CD14-positive monocyte (primary cell): Measurements from ENCODE around the gene SLC17A3. TPM values are rescaled to one million over a fixed set of nuclear protein-coding genes. Genes with fewer than 3 reads are reported as not detected.
A peak's percentile ranks its signal among the peaks of the same experiment; 100 is the strongest.

Experiments
- DNase-seq, 3 donors: peaks; one replicate each; pipeline ENCODE4 v3.0.0-alpha.2; 2011 to 2022
- H2AFZ ChIP-seq: 2 replicates; pipeline ENCODE4 v1.6.0; 2012; ENCODE audit warnings: mild to moderate bottlenecking, low read depth, low read length, inconsistent platforms; ENCODE audit not compliant: insufficient read depth, poor library complexity, severe bottlenecking
- H3K27ac ChIP-seq, 2 donors: 1 replicate in 1 of 2; 2 replicates in 1 of 2; pipeline ENCODE4 v1.5.1; 2012 to 2013; ENCODE audit warnings: low read length in 2 of 2, control low read depth in 1 of 2, inconsistent platforms in 1 of 2, low read depth in 1 of 2, mild to moderate bottlenecking in 1 of 2
- H3K27me3 ChIP-seq, 2 donors: one replicate each; pipeline versions ENCODE4 v1.6.0 to v1.6.1; 2011 to 2013; ENCODE audit warnings: low read length in 2 of 2; ENCODE audit not compliant: control insufficient read depth in 2 of 2, insufficient read depth in 2 of 2
- H3K36me3 ChIP-seq, 2 donors: replicated peaks in 1 of 2; 1 replicate in 1 of 2; 2 replicates in 1 of 2; pipeline versions ENCODE4 v1.5.1 to v1.6.1; 2012 to 2013; ENCODE audit warnings: low read length in 2 of 2, control low read depth in 1 of 2, inconsistent platforms in 1 of 2, mild to moderate bottlenecking in 1 of 2; ENCODE audit not compliant: insufficient read depth in 2 of 2, control insufficient read depth in 1 of 2
- H3K4me1 ChIP-seq, 2 donors: 1 replicate in 1 of 2; 2 replicates in 1 of 2; pipeline versions ENCODE4 v1.5.1 to v1.6.1; 2012 to 2013; ENCODE audit warnings: low read length in 2 of 2, control low read depth in 1 of 2, inconsistent platforms in 1 of 2, mild to moderate bottlenecking in 1 of 2, moderate library complexity in 1 of 2; ENCODE audit not compliant: insufficient read depth in 2 of 2, control insufficient read depth in 1 of 2
- H3K4me2 ChIP-seq: replicated peaks from 2 replicates; pipeline ENCODE3; 2012; ENCODE audit warnings: low read length, moderate library complexity, mild to moderate bottlenecking; ENCODE audit not compliant: poor library complexity, severe bottlenecking; ENCODE audit errors: extremely low read depth
- H3K4me3 ChIP-seq, 3 experiments: fragments of 200-600 bp in 1 of 3; sonication (generic) in 1 of 3; replicated peaks in 1 of 3; 1 replicate in 2 of 3; 2 replicates in 1 of 3; pipeline ENCODE4 v1.5.1; 2011 to 2013; ENCODE audit warnings: low read length in 3 of 3, mild to moderate bottlenecking in 3 of 3, control low read depth in 2 of 3, low read depth in 2 of 3, inconsistent platforms in 1 of 3, moderate library complexity in 1 of 3
- H3K79me2 ChIP-seq: 2 replicates; pipeline ENCODE4 v1.6.0; 2012; ENCODE audit warnings: mild to moderate bottlenecking, control low read depth, inconsistent platforms, low read length, moderate library complexity; ENCODE audit not compliant: insufficient read depth
- H3K9ac ChIP-seq: 2 replicates; pipeline ENCODE4 v1.6.0; 2017; ENCODE audit warnings: low read length, mild to moderate bottlenecking; ENCODE audit not compliant: insufficient read depth, poor library complexity, severe bottlenecking
- H3K9me3 ChIP-seq, 2 donors: replicated peaks in 1 of 2; 1 replicate in 1 of 2; 2 replicates in 1 of 2; pipeline versions ENCODE4 v1.5.1 to v1.6.1; 2012 to 2013; ENCODE audit warnings: low read length in 2 of 2, control low read depth in 1 of 2; ENCODE audit not compliant: control insufficient read depth in 1 of 2, insufficient read depth in 1 of 2
- H4K20me1 ChIP-seq: 2 replicates; pipeline ENCODE4 v1.6.0; 2012; ENCODE audit warnings: mild to moderate bottlenecking, low read length, control low read depth, moderate library complexity; ENCODE audit not compliant: insufficient read depth
- H3K27ac Mint-ChIP-seq, 7 donors: one replicate each; pipeline ENCODE4 v1.8.0; 2020; ENCODE audit warnings: mild to moderate bottlenecking in 7 of 7, mixed read lengths in 7 of 7, moderate library complexity in 6 of 7, inconsistent platforms in 2 of 7
- H3K27me3 Mint-ChIP-seq, 3 donors: one replicate each; pipeline ENCODE4 v1.8.0; 2021 to 2022; ENCODE audit warnings: low read depth in 3 of 3, mild to moderate bottlenecking in 3 of 3, mixed read lengths in 3 of 3, moderate library complexity in 3 of 3, inconsistent platforms in 1 of 3
- H3K36me3 Mint-ChIP-seq, 2 donors: one replicate each; pipeline ENCODE4 v1.8.0; 2020; ENCODE audit warnings: mixed read lengths in 2 of 2, inconsistent platforms in 1 of 2, mild to moderate bottlenecking in 1 of 2
- H3K4me1 Mint-ChIP-seq: one replicate; pipeline ENCODE4 v1.8.0; 2020; ENCODE audit warnings: mild to moderate bottlenecking, mixed read lengths
- H3K4me3 Mint-ChIP-seq, 2 donors: one replicate each; pipeline ENCODE4 v1.8.0; 2020; ENCODE audit warnings: mild to moderate bottlenecking in 2 of 2, mixed read lengths in 2 of 2, moderate library complexity in 1 of 2
- H3K9me3 Mint-ChIP-seq, 7 donors: one replicate each; pipeline ENCODE4 v1.8.0; 2020 to 2022; ENCODE audit warnings: mixed read lengths in 7 of 7, mild to moderate bottlenecking in 6 of 7, moderate library complexity in 6 of 7, inconsistent platforms in 2 of 7
- CTCF ChIP-seq: fragments of 200-600 bp; IDR thresholded peaks from one replicate; pipeline ENCODE4 v1.8.0; 2022; ENCODE audit warnings: antibody characterized with exemption, mild to moderate bottlenecking
- WGBS: methylation state at CpG from one replicate; pipeline ENCODE4 v1.1.5; 2013; ENCODE audit warnings: missing lambda C conversion rate; ENCODE audit not compliant: insufficient coverage; 5-methylcytosine and 5-hydroxymethylcytosine counted together
- intact Hi-C, 2 donors: fragments of 100-400 bp; cut with micrococcal nuclease; formaldehyde crosslinking; loops; one replicate each; pipeline versions ENCODE4 v1.15.0 to v1.15.1; 2023
- polyA plus RNA-seq, 3 donors: library from polyadenylated mRNA; depleted of rRNA in 1 of 3; unstranded in 2 of 3; stranded (reverse) in 1 of 3; fragments of 300-500 nt in 2 of 3; fragments of >200 nt in 1 of 3; fragmentation: Illumina TruSeq in 2 of 3; gene quantifications; 1 replicate in 2 of 3; 2 replicates in 1 of 3; pipeline ENCODE4 v1.2.3, GENCODE V29; 2012 to 2021

The SLC17A3 gene
- polyA plus RNA-seq, 3 donors: not detected

- Histone ChIP-seq H3K4me1 (peaks cover 5 to 11% of the 10 kb centered on the region in 2 donors), H2AFZ (no peak overlapping the region), H3K4me2 (no peak overlapping the region), H3K36me3 (no peaks in the 10 kb centered on the region), H4K20me1 (no peaks in the 10 kb centered on the region), H3K79me2 (no peaks in the 10 kb centered on the region), H3K27ac (no peak overlapping the region), H3K4me3 (no peak overlapping the region), H3K9me3 (peaks cover 0 to 4% of the 10 kb centered on the region in 2 donors), H3K9ac (no peak overlapping the region), H3K27me3 (no peaks in the 10 kb centered on the region)
- H3K27me3 Mint-ChIP-seq: peaks cover 0 to 9% (median 5%) of the 10 kb centered on the region in 3 donors
- no peak for TF ChIP-seq CTCF
- WGBS: no CpG with 5 or more reads among the region's 2 CpGs
- H3K9me3 Mint-ChIP-seq: peaks cover 0 to 5% (median 3%) of the 10 kb centered on the region in 7 donors
- peaks cover 15% of the 10 kb centered on the region for H3K4me1 Mint-ChIP-seq
- no peak for DNase-seq
- H3K4me3 Mint-ChIP-seq: no peak overlapping the region
- intact Hi-C loops: no loop called here
- H3K36me3 Mint-ChIP-seq: no peaks in the 10 kb centered on the region
- H3K27ac Mint-ChIP-seq: no peak overlapping the region
Measured at GRCh38 chr6:25886066-25886465, 12.0 kb upstream of the SLC17A3 start.

- WGBS: 100% methylated on average over 1 of the region's 2 CpGs
- H3K9me3 Mint-ChIP-seq: peaks cover 0 to 5% (median 3%) of the 10 kb centered on the region in 7 donors
- H3K4me1 ChIP-seq: peaks cover 0 to 7% of the 10 kb centered on the region in 2 donors
- no peaks in the 10 kb centered on the region for H3K27me3 ChIP-seq
- no peaks in the 10 kb centered on the region for H3K79me2 ChIP-seq
- no peak for TF ChIP-seq CTCF
- DNase-seq: peak in 2 of 3 donors; percentile 1 to 3
- peaks cover 8% of the 10 kb centered on the region for H3K4me1 Mint-ChIP-seq
- intact Hi-C loops: no loop called here
- no peak overlapping the region for H3K27ac Mint-ChIP-seq
- peaks cover 0 to 9% (median 7%) of the 10 kb centered on the region in 3 donors for H3K27me3 Mint-ChIP-seq
- H4K20me1 ChIP-seq: no peaks in the 10 kb centered on the region
- no peak overlapping the region for H3K4me2 ChIP-seq
- H2AFZ ChIP-seq: no peak overlapping the region
- no peaks in the 10 kb centered on the region for H3K36me3 Mint-ChIP-seq
- peaks cover 0 to 4% of the 10 kb centered on the region in 2 donors for H3K9me3 ChIP-seq
- H3K4me3 ChIP-seq: no peak overlapping the region
- H3K27ac ChIP-seq: no peak overlapping the region
- H3K36me3 ChIP-seq: no peaks in the 10 kb centered on the region
- no peak overlapping the region for H3K9ac ChIP-seq
- no peak overlapping the region for H3K4me3 Mint-ChIP-seq
Measured at GRCh38 chr6:25883991-25884390, 9.9 kb upstream of the SLC17A3 start.
